Ectodermal cell (in vitro differentiated cells): ENCODE measurements around the gene CHRM4.

ENCODE experiments used
- H3K27ac ChIP-seq: 2 replicates; pipeline ENCODE4 v1.7.0; 2013; ENCODE audit warnings: mild to moderate bottlenecking, low read depth, low read length; ENCODE audit not compliant: insufficient read depth, poor library complexity, severe bottlenecking
- H3K27me3 ChIP-seq: 2 replicates; pipeline ENCODE4 v1.7.0; 2013; ENCODE audit warnings: mild to moderate bottlenecking, low read length; ENCODE audit not compliant: insufficient read depth, control insufficient read depth, poor library complexity, severe bottlenecking
- H3K36me3 ChIP-seq: one replicate; pipeline ENCODE4 v1.7.0; 2013; ENCODE audit warnings: low read length; ENCODE audit not compliant: control insufficient read depth, insufficient read depth
- H3K4me1 ChIP-seq: one replicate; pipeline ENCODE4 v1.7.0; 2013; ENCODE audit warnings: low read length; ENCODE audit not compliant: control insufficient read depth, insufficient read depth
- H3K4me3 ChIP-seq: 2 replicates; pipeline ENCODE4 v1.7.0; 2013; ENCODE audit warnings: low read depth, low read length, control low read depth; ENCODE audit not compliant: insufficient read depth
- H3K9me3 ChIP-seq: 2 replicates; pipeline ENCODE4 v1.7.0; 2013; ENCODE audit warnings: mild to moderate bottlenecking, low read length, moderate library complexity; ENCODE audit not compliant: control insufficient read depth
- WGBS, 2 experiments: methylation state at CpG; one replicate each; pipeline ENCODE4 v1.1.7; 2013; ENCODE audit warnings: missing lambda C conversion rate in 2 of 2; 5-methylcytosine and 5-hydroxymethylcytosine counted together

CHRM4 gene

DNA sequence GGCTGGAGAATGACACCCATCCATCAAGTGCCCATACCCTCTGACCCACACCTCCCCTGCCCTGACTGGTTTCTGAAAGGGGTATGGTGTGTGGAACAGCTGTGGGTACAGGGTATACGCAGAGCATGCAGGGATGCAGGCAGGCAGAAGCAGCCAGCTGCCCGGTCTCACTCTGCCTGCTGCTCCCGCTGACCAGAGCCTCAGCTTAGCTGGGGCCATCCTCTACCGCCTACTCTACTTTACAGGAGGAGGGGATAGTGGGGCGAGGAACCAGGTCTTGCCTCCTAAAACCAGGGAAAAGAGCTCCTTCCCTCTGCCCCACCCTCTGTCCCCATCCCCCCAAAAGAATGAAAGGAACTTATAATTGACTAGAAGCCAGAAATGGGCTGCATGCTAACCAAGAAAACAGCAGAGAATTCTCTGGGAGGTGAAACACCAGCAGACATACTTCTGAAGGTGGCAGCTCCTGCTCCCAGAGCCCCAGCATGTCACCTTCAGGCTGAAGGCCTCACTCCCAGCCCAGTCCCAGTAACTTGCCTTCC lies 13.0 kb upstream of the CHRM4 start:
- Histone ChIP-seq H3K27me3 (no peaks in the 10 kb centered on the region), H3K36me3 (peaks cover 4% of the 10 kb centered on the region), H3K9me3 (no peaks in the 10 kb centered on the region), H3K4me1 (no peaks in the 10 kb centered on the region), H3K27ac (no peak overlapping the region), H3K4me3 (no peak overlapping the region)
- 90 to 91% methylated on average over 5 of the region's 5 CpGs for WGBS, 2 experiments

DNA sequence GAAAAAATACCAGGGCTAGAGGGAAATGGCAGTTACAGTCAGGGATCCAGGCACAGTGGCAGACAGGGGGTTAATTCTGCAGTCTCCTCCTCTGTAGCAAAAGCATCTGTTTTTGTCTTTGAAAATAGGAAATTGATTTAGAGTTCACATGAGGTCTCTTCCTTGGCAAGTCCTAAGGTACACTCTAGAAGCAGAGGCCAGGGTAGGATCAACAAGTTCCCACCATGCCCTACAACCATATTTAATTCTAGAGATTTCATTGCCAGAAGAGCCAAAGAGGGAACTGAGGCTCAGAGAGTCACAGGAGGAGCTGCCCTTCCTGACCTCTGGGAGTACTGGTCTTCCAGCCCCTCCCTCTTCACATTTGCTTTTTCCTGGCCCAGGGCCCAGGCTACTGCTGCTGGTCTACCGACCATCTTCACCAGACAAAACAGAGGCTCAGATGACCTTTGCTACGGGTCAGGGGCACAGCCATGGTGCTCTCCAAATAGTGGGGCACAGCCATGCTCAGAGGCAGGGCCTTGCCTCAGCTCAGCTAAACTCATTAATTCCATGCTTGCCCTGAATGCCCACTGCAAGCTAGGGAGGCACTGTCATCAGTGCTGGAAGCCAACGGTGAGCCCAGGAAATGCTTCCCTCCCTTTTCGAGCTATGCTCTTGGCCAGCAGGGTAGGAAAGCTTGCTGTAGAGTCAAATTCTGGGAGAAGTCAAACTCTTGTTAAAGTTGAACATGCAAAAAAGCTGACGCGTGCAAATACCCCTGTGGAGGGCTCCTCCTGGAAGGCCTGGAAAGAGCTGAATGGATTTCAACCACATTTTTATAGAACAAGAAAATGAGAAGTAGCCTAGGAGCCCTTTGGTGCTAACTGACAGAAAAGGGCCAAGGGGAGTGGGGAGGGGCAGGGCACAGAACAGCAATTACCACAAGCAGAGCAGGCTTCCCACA lies 11.7 kb upstream of the CHRM4 start:
- Histone ChIP-seq H3K4me3 (no peak overlapping the region), H3K9me3 (no peaks in the 10 kb centered on the region), H3K4me1 (no peaks in the 10 kb centered on the region), H3K36me3 (no peaks in the 10 kb centered on the region), H3K27me3 (no peaks in the 10 kb centered on the region), H3K27ac (no peak overlapping the region)
- WGBS, 2 experiments, result 92 to 96% methylated on average over 6 of the region's 6 CpGs

DNA sequence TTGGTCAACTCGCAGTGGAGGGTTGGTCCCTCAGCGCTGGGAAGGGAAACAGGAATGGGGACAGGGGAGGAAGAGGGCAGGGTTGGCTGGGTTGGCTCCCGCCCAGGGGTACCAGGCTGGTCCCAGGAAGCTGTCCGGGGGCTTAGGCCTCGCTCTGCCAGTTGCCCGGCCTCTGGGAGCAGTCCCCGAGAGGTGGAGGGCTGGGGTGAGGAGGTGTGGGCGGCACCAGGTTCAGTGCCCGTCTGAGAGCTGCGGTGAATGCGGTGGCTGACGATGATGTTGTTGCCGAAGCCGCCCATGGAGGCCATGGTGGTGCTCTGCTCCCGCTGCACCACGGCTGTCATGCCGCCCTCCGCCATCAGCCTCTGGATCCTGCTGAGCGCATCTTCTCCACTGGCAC lies 6.0 kb upstream of the CHRM4 start:
- H3K9me3 ChIP-seq, result no peaks in the 10 kb centered on the region
- no peaks in the 10 kb centered on the region for H3K4me1 ChIP-seq
- H3K27me3 ChIP-seq, result peaks cover 12% of the 10 kb centered on the region
- 96% methylated on average over 19 of the region's 19 CpGs for WGBS, 2 experiments
- H3K36me3 ChIP-seq, result peaks cover 11% of the 10 kb centered on the region
- no peak overlapping the region for H3K27ac ChIP-seq
- no peak overlapping the region for H3K4me3 ChIP-seq

DNA sequence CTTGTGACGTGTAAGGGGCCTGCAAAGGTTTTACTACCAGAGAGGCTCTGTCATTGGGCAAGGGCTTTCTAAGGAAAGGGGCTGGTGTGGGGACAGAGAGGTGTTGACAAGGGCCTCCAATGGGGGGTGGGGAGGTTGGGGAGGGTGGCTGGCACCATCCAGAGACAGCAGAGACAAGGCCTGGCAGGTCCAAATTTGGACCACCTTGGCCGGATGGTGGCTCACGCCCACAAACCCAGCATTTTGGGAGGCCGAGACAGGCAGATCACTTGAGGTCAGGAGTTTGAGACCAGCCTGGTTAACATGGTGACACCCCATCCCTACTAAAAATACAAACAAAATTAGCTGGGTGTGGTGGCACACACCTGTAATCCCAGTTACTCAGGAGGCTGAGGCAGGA lies 2.2 kb upstream of the CHRM4 start:
- 90 to 94% methylated on average over 4 of the region's 4 CpGs for WGBS, 2 experiments
- Histone ChIP-seq H3K27me3 (peaks cover 49% of the 10 kb centered on the region), H3K9me3 (no peaks in the 10 kb centered on the region), H3K4me3 (no peak overlapping the region), H3K36me3 (peaks cover 11% of the 10 kb centered on the region), H3K27ac (no peak overlapping the region), H3K4me1 (peaks cover 22% of the 10 kb centered on the region)

DNA sequence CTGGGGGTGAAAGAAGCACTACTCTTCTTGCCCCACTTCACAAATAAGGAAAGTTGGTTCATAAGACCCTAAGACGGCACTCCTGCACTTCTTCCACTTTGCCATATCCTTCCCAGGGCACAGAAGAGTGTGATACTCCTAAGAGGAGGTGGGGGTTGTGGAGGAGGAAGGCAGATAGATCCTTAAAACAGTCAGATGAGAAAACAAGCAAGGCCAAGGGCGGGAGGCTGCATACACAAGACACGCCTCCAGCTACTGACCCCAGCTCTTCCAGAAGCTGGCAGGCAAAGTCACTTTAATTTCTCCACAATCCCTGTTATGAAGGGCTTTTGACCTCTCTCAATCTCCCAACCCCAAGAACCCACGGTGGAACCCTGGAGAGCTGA lies 1.6 kb upstream of the CHRM4 start:
- peaks cover 54% of the 10 kb centered on the region for H3K27me3 ChIP-seq
- H3K27ac ChIP-seq, result no peak overlapping the region
- H3K4me1 ChIP-seq, result peaks cover 28% of the 10 kb centered on the region
- WGBS, 2 experiments, result 65 to 69% methylated on average over 4 of the region's 4 CpGs
- peak overlapping the region; percentile 54 for H3K4me3 ChIP-seq
- peaks cover 11% of the 10 kb centered on the region for H3K36me3 ChIP-seq
- H3K9me3 ChIP-seq, result no peaks in the 10 kb centered on the region

DNA sequence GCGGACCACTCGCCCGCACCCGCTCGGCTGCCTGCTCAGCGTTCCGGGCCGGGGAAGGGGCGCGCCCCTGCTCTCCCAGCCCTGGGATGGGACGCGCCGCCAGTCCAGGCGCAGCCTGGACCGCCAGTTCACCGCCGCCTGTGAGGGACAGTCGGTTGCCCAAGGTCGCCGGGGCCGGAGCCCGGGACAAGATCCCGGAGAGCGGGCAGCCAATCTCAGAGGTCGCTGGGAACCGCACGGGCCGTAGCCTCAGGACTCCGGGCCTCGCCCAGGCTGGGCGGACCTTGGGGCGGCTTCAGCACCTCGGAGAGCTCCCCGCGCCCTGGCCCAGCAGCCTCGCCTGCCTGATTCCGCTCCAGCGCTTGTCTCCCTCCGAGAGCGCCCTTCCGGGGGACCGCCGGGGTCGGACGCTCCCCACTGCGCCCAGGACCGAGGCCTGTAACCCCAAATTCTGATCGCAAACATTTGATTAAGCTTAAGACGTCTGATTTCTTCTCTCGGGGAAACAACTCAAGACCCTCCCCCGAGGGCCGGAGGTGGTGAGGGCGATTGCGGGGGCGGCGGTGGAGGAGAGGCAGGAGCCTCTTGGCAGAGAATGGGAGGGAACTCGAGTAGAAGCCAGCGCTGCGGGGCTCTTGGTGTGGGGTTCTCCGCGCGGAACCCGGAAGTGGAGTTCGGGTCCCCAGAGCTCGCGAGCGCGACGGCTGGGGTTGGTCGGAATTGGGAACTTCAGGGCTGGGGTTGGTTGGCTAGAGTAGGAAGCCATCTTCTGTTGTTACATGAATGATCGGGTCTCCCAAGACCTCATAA lies 1.1 kb upstream of the CHRM4 start:
- H3K4me1 ChIP-seq, result peaks cover 34% of the 10 kb centered on the region
- no peak overlapping the region for H3K27ac ChIP-seq
- WGBS, 2 experiments, result 2% methylated on average over 71 of the region's 71 CpGs
- peaks cover 60% of the 10 kb centered on the region for H3K27me3 ChIP-seq
- peak overlapping the region; percentile 54 for H3K4me3 ChIP-seq
- H3K36me3 ChIP-seq, result peaks cover 11% of the 10 kb centered on the region
- H3K9me3 ChIP-seq, result no peaks in the 10 kb centered on the region

DNA sequence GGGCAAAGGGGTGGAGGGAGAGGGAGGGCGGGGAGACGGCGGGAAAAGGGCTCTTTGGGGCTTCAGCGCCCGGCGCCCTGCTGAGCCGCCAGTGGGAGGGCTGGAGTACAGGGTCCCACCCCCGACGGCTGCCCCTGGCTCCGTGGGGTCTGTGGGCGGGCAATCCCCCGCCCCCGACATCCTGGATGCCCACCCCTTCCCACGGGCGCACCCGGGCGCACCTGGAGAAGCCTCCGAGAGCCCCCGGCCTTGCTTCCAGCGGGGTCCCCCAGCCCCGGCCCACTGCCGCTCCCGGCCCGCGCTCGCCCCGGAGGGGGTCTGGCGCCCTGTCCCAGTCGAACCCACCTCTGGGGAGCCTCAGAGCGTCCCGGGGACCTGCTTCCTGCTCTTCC lies 394 bp downstream of the CHRM4 start:
- peaks cover 37% of the 10 kb centered on the region for H3K4me1 ChIP-seq
- 6 to 7% methylated on average over 31 of the region's 31 CpGs for WGBS, 2 experiments
- H3K27ac ChIP-seq, result no peak overlapping the region
- no peaks in the 10 kb centered on the region for H3K9me3 ChIP-seq
- H3K27me3 ChIP-seq, result peaks cover 74% of the 10 kb centered on the region
- H3K36me3 ChIP-seq, result peaks cover 6% of the 10 kb centered on the region
- peak overlapping the region; percentile 54 for H3K4me3 ChIP-seq

DNA sequence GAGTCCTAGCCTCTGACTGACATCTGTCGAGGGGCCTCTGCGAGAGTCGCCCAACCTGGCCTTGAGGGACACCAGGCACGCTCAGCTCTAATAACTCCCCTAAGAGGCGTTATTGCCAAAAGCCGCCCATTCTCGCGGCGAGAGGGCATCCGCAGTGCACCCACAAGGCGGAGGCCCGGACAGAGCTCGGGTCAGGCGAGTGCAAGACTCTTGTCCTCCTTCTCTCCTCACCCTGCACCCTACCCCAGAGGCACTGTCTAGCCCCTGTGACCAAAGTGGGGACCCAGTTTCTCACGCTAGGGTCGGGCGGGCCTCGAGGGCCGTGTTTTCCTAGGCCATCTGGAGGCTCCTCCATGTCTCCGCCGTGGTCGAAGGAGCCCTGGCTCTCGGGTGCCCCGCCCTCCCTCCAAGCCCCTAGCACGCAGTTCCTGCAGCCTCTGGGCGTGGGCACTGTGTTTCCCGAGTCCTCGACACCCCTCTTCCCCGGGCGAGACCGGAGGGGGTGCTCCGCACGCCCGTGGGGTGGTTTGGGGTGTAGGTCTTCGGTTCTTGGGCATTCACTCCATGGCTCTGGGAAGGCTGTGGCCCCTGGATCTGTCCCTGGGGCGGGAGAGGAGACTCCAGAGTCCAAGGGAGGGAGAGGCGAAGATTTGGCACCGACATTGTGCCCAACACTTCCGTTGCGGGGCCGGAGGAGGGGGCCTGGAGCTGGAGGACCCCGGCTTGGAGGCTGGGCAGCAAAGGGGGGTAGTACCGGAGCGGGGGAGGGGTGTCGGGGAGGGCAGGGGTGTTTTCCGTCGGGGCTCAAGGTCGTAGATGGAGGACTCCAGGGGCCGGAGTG lies 1.0 kb downstream of the CHRM4 start:
- no peaks in the 10 kb centered on the region for H3K36me3 ChIP-seq
- H3K4me3 ChIP-seq, result peak overlapping the region; percentile 31
- H3K4me1 ChIP-seq, result peaks cover 37% of the 10 kb centered on the region
- H3K27me3 ChIP-seq, result peaks cover 74% of the 10 kb centered on the region
- H3K27ac ChIP-seq, result no peak overlapping the region
- WGBS, 2 experiments, result 11 to 12% methylated on average over 49 of the region's 49 CpGs
- H3K9me3 ChIP-seq, result no peaks in the 10 kb centered on the region

DNA sequence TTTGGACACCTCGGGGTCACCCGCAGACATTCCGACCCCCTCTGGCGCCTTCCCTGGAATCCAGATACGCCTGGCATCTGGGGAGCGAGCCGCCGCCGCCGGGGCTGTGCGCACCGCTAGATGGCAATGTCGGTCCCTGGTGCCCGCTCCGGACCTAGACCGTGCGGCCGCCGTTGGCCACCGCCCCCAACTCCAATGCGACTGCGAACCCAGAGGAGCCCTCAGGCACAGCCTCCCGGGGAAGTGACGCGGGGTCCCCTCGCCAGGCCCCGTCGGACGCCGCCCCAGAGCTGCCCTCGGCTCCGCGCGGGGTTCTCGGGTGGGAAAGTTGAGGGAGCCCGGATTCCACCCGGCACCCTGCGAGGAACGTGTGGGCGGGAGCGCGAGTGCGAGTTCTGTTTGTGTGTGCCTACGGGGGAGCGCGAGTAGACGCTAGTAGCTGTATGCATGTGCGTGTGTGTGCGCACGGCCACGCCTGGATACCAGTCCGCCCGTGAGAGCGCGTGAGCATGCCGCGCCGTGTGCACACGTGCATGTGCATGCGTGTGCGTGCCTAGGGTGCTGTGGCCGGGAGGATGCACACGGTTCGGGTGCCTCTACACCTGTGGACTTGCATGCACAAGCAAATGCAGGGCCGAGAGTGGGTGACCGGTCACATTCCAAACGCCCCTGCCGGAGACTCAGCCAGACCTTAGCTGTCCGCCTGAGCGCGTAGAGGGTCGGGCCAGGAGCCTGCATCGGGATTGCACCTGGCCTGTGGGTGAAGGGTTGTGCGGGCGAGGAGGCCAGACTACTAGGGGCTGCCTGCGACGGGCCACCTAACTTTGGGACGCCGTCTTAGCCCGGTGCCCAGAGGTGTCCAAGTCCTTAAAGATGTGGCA lies 1.9 kb downstream of the CHRM4 start:
- Histone ChIP-seq H3K4me1 (peaks cover 37% of the 10 kb centered on the region), H3K27ac (no peak overlapping the region), H3K4me3 (peak overlapping the region; percentile 31), H3K36me3 (no peaks in the 10 kb centered on the region), H3K27me3 (peaks cover 74% of the 10 kb centered on the region), H3K9me3 (no peaks in the 10 kb centered on the region)
- 4% methylated on average over 80 of the region's 80 CpGs for WGBS, 2 experiments
